Measurements from ENCODE around the gene SUPT3H. TPM values are rescaled to one million over a fixed set of nuclear protein-coding genes. Genes with fewer than 3 reads are reported as not detected.
A peak's percentile ranks its signal among the peaks of the same experiment; 100 is the strongest.

The SUPT3H gene
- total RNA-seq, 1 donor from 2014 or later, result 6.7 TPM

DNA sequence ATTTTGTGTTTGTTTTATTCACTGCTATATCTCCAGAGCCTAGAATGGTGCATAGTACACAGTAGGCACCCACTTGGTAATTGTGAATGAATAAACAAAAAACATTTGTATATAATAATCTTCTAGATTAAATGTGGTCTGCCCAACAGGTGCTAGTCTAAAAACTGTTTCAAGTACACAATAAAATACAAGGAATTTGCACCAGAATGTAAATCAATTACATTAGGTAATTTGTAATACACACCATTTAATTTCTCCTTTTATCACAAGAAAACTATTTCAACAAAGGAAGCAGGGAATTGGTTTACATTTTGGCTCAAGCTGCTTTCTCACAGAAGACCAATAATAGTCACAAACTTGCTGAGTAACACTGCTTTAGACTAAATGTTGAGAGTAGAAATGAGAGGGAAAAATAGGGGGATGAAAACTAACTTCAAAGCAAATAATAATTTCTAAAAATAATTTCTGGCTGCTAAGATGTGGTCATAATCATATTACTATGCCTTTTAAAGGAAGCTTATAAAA, 27.5 kb downstream of the SUPT3H start:
- Histone ChIP-seq H3K27ac (no peak overlapping the region), H3K4me1 (no peaks in the 10 kb centered on the region), H3K27me3 (ENCODE audit: low read depth) (no peaks in the 10 kb centered on the region), H3K4me3 (no peak overlapping the region), H3K9me3 (no peaks in the 10 kb centered on the region), H3K36me3 (no peaks in the 10 kb centered on the region)
- TF ChIP-seq, protein P1, sequence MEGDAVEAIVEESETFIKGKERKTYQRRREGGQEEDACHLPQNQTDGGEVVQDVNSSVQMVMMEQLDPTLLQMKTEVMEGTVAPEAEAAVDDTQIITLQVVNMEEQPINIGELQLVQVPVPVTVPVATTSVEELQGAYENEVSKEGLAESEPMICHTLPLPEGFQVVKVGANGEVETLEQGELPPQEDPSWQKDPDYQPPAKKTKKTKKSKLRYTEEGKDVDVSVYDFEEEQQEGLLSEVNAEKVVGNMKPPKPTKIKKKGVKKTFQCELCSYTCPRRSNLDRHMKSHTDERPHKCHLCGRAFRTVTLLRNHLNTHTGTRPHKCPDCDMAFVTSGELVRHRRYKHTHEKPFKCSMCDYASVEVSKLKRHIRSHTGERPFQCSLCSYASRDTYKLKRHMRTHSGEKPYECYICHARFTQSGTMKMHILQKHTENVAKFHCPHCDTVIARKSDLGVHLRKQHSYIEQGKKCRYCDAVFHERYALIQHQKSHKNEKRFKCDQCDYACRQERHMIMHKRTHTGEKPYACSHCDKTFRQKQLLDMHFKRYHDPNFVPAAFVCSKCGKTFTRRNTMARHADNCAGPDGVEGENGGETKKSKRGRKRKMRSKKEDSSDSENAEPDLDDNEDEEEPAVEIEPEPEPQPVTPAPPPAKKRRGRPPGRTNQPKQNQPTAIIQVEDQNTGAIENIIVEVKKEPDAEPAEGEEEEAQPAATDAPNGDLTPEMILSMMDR (IDR thresholded peaks at IDR 0.05), result no peak
- no peak for ATAC-seq
- DNase-seq, result no peak
- intact Hi-C loops (cut with DNase I), result no loop called here

DNA sequence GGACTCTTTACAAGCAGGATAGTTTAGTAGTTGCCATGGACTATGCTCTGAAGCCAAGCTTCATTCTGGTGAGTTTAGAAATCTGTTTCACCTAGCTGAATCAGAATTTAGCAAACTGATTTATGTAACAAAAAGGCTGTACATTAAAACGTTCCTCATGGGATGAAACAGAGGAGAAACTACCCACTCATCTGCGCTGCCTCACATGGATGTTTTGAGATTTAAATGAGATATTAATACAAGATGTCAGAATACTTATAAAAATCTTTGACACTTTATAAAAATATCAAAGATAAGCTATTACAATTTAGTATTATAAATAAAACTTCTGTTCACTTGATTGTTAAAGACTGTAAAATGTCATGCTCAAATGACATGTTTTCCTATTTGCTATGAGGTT, 32.8 kb downstream of the SUPT3H start:
- H3K27me3 ChIP-seq (ENCODE audit: low read depth), result no peaks in the 10 kb centered on the region
- ATAC-seq (no peak), DNase-seq (no peak)
- TF ChIP-seq, protein P1 (IDR thresholded peaks at IDR 0.05), result no peak
- no peaks in the 10 kb centered on the region for H3K4me1 ChIP-seq
- intact Hi-C loops (cut with DNase I), result no loop called here
- H3K4me3 ChIP-seq, result no peak overlapping the region
- H3K36me3 ChIP-seq, result no peaks in the 10 kb centered on the region
- no peak overlapping the region for H3K27ac ChIP-seq
- no peaks in the 10 kb centered on the region for H3K9me3 ChIP-seq

DNA sequence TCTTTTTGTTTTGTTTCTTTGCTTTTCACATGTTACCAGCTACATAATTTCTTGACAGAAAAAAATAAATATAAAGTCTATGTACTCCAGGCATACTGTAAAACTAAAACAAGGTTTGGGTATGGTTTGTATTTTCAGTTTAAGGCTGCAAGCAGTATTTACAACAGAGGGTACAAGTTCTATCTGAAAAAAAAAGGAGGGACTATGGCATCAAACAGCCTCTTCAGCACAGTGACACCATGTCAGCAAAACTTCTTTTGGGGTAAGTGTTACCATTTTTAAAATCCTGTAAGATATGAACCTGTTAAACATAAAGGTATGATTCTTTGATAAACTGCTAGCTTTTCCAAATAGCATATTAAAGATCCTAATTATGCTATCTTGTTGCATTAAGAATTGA, 49.2 kb downstream of the SUPT3H start:
- peak in 1 of 2 donors; percentile 39 for ATAC-seq
- no peaks in the 10 kb centered on the region for H3K9me3 ChIP-seq
- TF ChIP-seq, protein P1 (IDR thresholded peaks at IDR 0.05), result no peak
- intact Hi-C loops (cut with DNase I), result no loop called here
- no peaks in the 10 kb centered on the region for H3K4me1 ChIP-seq
- H3K36me3 ChIP-seq, result no peaks in the 10 kb centered on the region
- H3K27ac ChIP-seq, result no peak overlapping the region
- no peaks in the 10 kb centered on the region for H3K27me3 ChIP-seq (ENCODE audit: low read depth)
- DNase-seq, result no peak
- peak overlapping the region; percentile 37 for H3K4me3 ChIP-seq

DNA sequence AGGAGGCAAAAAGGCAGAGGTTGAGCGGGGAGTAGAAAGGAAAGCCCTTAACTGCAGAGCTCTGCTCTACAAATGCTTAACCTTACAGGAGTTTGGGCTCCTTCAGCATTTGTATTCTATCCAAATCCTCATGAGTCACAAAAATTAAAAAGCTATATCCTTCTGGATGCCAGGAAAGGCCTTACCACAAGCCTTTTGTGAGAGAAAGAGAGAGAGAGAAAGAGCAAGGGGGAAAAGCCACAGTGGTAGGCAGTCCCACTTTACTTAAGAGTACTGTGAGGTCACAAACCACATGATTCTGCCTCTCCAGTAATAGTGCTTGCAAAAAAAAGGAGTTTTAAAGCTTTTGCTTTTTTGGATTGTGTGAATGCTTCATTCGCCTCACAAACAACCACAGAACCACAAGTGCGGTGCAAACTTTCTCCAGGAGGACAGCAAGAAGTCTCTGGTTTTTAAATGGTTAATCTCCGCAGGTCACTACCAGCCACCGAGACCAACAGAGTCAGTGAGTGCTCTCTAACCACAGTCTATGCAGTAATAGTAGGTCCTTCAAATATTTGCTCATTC, 49.7 kb downstream of the SUPT3H start, which contains the start of gene RUNX2:
Gene RUNX2 (plus strand): TSS at position 375 of the 567 bp plus-strand sequence. CDS start 397 bp downstream, outside the sequence.
- TF ChIP-seq, protein P1 (IDR thresholded peaks at IDR 0.05), result no peak
- Histone ChIP-seq H3K9me3 (no peaks in the 10 kb centered on the region), H3K27me3 (ENCODE audit: low read depth) (no peaks in the 10 kb centered on the region), H3K4me3 (peak within 1 kb of the TSS; percentile 37), H3K27ac (peak within 1 kb of the TSS; percentile 44), H3K36me3 (no peaks in the 10 kb centered on the region), H3K4me1 (no peaks in the 10 kb centered on the region)
- intact Hi-C loops (cut with DNase I), result no loop called here
- ATAC-seq (peak; percentile 90 to 92), DNase-seq (no peak)

DNA sequence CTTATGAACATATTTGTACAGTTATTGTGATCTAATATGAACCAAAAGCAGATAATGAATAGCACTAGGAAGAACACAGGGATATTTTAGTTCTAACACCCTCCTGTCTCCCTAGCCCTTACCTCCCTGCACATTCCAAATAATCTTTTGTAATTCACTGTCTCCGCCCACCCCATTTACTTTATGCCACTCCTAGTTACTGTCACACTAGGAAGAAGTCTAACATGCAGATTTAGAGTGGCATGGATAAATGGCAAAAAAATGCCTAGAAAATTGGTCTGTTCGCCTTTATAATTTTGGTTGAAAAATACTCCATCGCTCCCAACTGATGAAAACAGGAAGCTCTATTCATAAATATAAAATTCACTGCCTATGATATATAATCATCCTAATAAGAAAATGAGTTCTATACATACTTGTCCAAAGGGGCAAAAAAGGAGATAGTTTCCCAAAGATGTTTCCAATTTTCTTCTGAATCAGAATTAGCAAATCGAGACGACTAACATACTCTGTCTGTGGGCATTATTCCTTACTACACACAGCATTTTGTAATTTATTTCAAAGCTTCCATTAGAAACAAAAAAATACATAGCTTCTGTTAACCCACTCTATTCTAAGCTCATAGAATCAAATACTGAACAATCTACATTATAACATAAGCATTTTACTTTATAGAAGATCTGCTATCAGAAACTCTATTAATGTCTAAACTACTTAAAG, 50.9 kb downstream of the SUPT3H start:
- DNase-seq (no peak), ATAC-seq (peak in 1 of 2 donors; percentile 64)
- H3K27ac ChIP-seq, result no peak overlapping the region
- TF ChIP-seq, protein P1 (IDR thresholded peaks at IDR 0.05), result no peak
- no peaks in the 10 kb centered on the region for H3K9me3 ChIP-seq
- intact Hi-C loops (cut with DNase I), result no loop called here
- no peak overlapping the region for H3K4me3 ChIP-seq
- H3K4me1 ChIP-seq, result no peaks in the 10 kb centered on the region
- no peaks in the 10 kb centered on the region for H3K36me3 ChIP-seq
- no peaks in the 10 kb centered on the region for H3K27me3 ChIP-seq (ENCODE audit: low read depth)
